Erythroblast (primary cell): ENCODE measurements around the gene SSBP2.

ENCODE experiments used
- GATA1 ChIP-seq: IDR thresholded peaks from 2 replicates; pipeline ENCODE4 v1.6.1; 2011; ENCODE audit warnings: low read depth, mild to moderate bottlenecking, control low read depth, low read length, moderate library complexity
- POLR2A ChIP-seq: IDR thresholded peaks from 2 replicates; pipeline ENCODE4 v1.6.1; 2011; ENCODE audit warnings: mild to moderate bottlenecking, low read length

DNA sequence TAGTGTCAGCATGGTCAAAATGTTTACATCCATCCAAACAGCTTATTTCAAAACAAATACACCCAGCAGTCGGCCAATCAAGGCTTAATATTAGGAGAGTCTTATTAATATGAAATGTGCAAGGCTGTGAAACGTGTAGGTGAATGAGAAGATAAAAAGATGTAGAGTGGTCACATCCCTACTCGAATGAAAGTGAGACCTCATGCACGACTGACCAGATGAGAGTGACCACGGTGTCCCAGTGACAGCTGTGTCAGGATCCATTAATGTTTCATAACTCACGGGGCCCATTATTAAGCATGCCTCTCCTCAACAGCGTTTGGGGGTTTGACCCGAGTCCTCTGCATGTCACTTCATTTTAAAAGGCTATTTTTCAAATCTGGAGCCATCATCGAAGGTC, 39.4 kb upstream of the SSBP2 start:
- TF ChIP-seq POLR2A = no peak
- no peak for TF ChIP-seq GATA1
